T-helper 17 cell (primary cell): ENCODE results near the gene KIAA1549. TPM values are rescaled to one million over a fixed set of nuclear protein-coding genes. Genes with fewer than 3 reads are reported as not detected.

ENCODE experiments used
- ATAC-seq: fragments of 150-1000 bp; cut with Tn5 transposase; 2 replicates; pipeline ENCODE4 v1.10.0; 2021; ENCODE audit warnings: mild to moderate bottlenecking, moderate library complexity
- DNase-seq, 3 donors: peaks; one replicate each; pipeline versions ENCODE4 v3.0.0 to v3.0.0-alpha.2; 2020 to 2021
- H3K9me3 ChIP-seq: one replicate; pipeline ENCODE4 v1.7.0; 2013; ENCODE audit warnings: low read length, mild to moderate bottlenecking; ENCODE audit not compliant: control insufficient read depth, poor library complexity, severe bottlenecking
- H3K27ac Mint-ChIP-seq: one replicate; pipeline ENCODE4 v1.8.0; 2022; ENCODE audit warnings: mild to moderate bottlenecking, moderate library complexity, mixed read lengths
- H3K27me3 Mint-ChIP-seq: one replicate; pipeline ENCODE4 v1.8.0; 2022; ENCODE audit warnings: mixed read lengths
- H3K36me3 Mint-ChIP-seq: one replicate; pipeline ENCODE4 v1.8.0; 2022; ENCODE audit warnings: low read depth, mixed read lengths
- H3K4me1 Mint-ChIP-seq: one replicate; pipeline ENCODE4 v1.8.0; 2022; ENCODE audit warnings: mild to moderate bottlenecking, mixed read lengths
- H3K4me3 Mint-ChIP-seq: one replicate; pipeline ENCODE4 v1.8.0; 2022; ENCODE audit warnings: mild to moderate bottlenecking, moderate library complexity, mixed read lengths
- total RNA-seq, 4 donors: library from RNA in 2 of 4; stranded (reverse) in 2 of 4; gene quantifications; one replicate each; pipeline ENCODE4 v1.2.3 and lab custom pipeline; 2022 to 2026

KIAA1549 gene
- total RNA-seq, 2 donors from 2014 or later = 0.21 TPM; not detected in 1

GRCh38 chr7:138964624-138965436, 16.4 kb downstream of the KIAA1549 start:
- Mint-ChIP-seq H3K4me3 (no peak overlapping the region), H3K36me3 (no peaks in the 10 kb centered on the region), H3K27me3 (peaks cover 26% of the 10 kb centered on the region), H3K4me1 (peaks cover 13% of the 10 kb centered on the region), H3K27ac (peak overlapping the region; percentile 6)
- DNase-seq (no peak), ATAC-seq (no peak)
- no peaks in the 10 kb centered on the region for H3K9me3 ChIP-seq

GRCh38 chr7:138963675-138964074, 17.5 kb downstream of the KIAA1549 start:
- DNase-seq (no peak), ATAC-seq (no peak)
- H3K36me3 Mint-ChIP-seq = no peaks in the 10 kb centered on the region
- H3K4me3 Mint-ChIP-seq = no peak overlapping the region
- H3K27ac Mint-ChIP-seq = no peak overlapping the region
- no peaks in the 10 kb centered on the region for H3K9me3 ChIP-seq
- peaks cover 13% of the 10 kb centered on the region for H3K4me1 Mint-ChIP-seq
- H3K27me3 Mint-ChIP-seq = peaks cover 26% of the 10 kb centered on the region

- peaks cover 33% of the 10 kb centered on the region for H3K27me3 Mint-ChIP-seq
- no peaks in the 10 kb centered on the region for H3K9me3 ChIP-seq
- H3K36me3 Mint-ChIP-seq = no peaks in the 10 kb centered on the region
- DNase-seq = no peak
- H3K27ac Mint-ChIP-seq = no peak overlapping the region
- ATAC-seq = no peak
- H3K4me3 Mint-ChIP-seq = no peak overlapping the region
- peaks cover 13% of the 10 kb centered on the region for H3K4me1 Mint-ChIP-seq
Observed at GRCh38 chr7:138962561-138963270, 18.5 kb downstream of the KIAA1549 start.

GRCh38 chr7:138961159-138961558, 20.0 kb downstream of the KIAA1549 start:
- H3K9me3 ChIP-seq = no peaks in the 10 kb centered on the region
- Mint-ChIP-seq H3K27ac (no peak overlapping the region), H3K4me3 (no peak overlapping the region), H3K27me3 (peaks cover 33% of the 10 kb centered on the region), H3K4me1 (peaks cover 13% of the 10 kb centered on the region), H3K36me3 (no peaks in the 10 kb centered on the region)
- ATAC-seq = no peak
- DNase-seq = no peak

GRCh38 chr7:138958391-138958956, 22.7 kb downstream of the KIAA1549 start:
- H3K27ac Mint-ChIP-seq = no peak overlapping the region
- no peaks in the 10 kb centered on the region for H3K9me3 ChIP-seq
- ATAC-seq = no peak
- H3K4me3 Mint-ChIP-seq = no peak overlapping the region
- H3K27me3 Mint-ChIP-seq = peaks cover 24% of the 10 kb centered on the region
- H3K36me3 Mint-ChIP-seq = peaks cover 3% of the 10 kb centered on the region
- H3K4me1 Mint-ChIP-seq = peaks cover 8% of the 10 kb centered on the region
- DNase-seq = no peak

GRCh38 chr7:138957753-138958390, 23.3 kb downstream of the KIAA1549 start:
- H3K4me1 Mint-ChIP-seq = peaks cover 2% of the 10 kb centered on the region
- H3K27ac Mint-ChIP-seq = no peak overlapping the region
- H3K27me3 Mint-ChIP-seq = peaks cover 18% of the 10 kb centered on the region
- H3K36me3 Mint-ChIP-seq = peaks cover 3% of the 10 kb centered on the region
- no peaks in the 10 kb centered on the region for H3K9me3 ChIP-seq
- no peak for DNase-seq
- H3K4me3 Mint-ChIP-seq = no peak overlapping the region
- ATAC-seq = no peak

GRCh38 chr7:138957217-138957616, 24.0 kb downstream of the KIAA1549 start:
- peaks cover 16% of the 10 kb centered on the region for H3K27me3 Mint-ChIP-seq
- no peak for ATAC-seq
- no peaks in the 10 kb centered on the region for H3K9me3 ChIP-seq

GRCh38 chr7:138954545-138955475, 26.4 kb downstream of the KIAA1549 start:
- Mint-ChIP-seq H3K4me1 (peaks cover 5% of the 10 kb centered on the region), H3K4me3 (no peak overlapping the region), H3K36me3 (peaks cover 7% of the 10 kb centered on the region), H3K27me3 (peaks cover 30% of the 10 kb centered on the region), H3K27ac (no peak overlapping the region)
- H3K9me3 ChIP-seq = no peaks in the 10 kb centered on the region
- no peak for ATAC-seq
- no peak for DNase-seq

More at GRCh38 chr7:138957217-138957616, 24.0 kb downstream of the KIAA1549 start:
- DNase-seq = no peak
- Mint-ChIP-seq H3K4me1 (no peaks in the 10 kb centered on the region), H3K4me3 (no peak overlapping the region), H3K27ac (no peak overlapping the region), H3K36me3 (peaks cover 3% of the 10 kb centered on the region)

- H3K27me3 Mint-ChIP-seq = peaks cover 29% of the 10 kb centered on the region
- no peak overlapping the region for H3K4me3 Mint-ChIP-seq
- H3K9me3 ChIP-seq = no peaks in the 10 kb centered on the region
- peaks cover 5% of the 10 kb centered on the region for H3K4me1 Mint-ChIP-seq
- ATAC-seq (no peak), DNase-seq (no peak)
- peaks cover 7% of the 10 kb centered on the region for H3K36me3 Mint-ChIP-seq
- no peak overlapping the region for H3K27ac Mint-ChIP-seq
Observed at GRCh38 chr7:138952791-138953190, 28.4 kb downstream of the KIAA1549 start.

- Mint-ChIP-seq H3K27ac (no peak overlapping the region), H3K4me3 (no peak overlapping the region), H3K36me3 (peaks cover 7% of the 10 kb centered on the region), H3K27me3 (peaks cover 35% of the 10 kb centered on the region), H3K4me1 (peaks cover 5% of the 10 kb centered on the region)
- H3K9me3 ChIP-seq = no peaks in the 10 kb centered on the region
- ATAC-seq (no peak), DNase-seq (no peak)
Observed at GRCh38 chr7:138951953-138952352, 29.2 kb downstream of the KIAA1549 start.

- Mint-ChIP-seq H3K27me3 (peaks cover 39% of the 10 kb centered on the region), H3K27ac (no peak overlapping the region), H3K36me3 (peaks cover 4% of the 10 kb centered on the region), H3K4me3 (peak overlapping the region; percentile 31), H3K4me1 (peaks cover 5% of the 10 kb centered on the region)
- ATAC-seq = no peak
- DNase-seq = no peak
- H3K9me3 ChIP-seq = no peaks in the 10 kb centered on the region
Observed at GRCh38 chr7:138949421-138950088, 31.6 kb downstream of the KIAA1549 start.

- Mint-ChIP-seq H3K27me3 (peaks cover 42% of the 10 kb centered on the region), H3K4me3 (no peak overlapping the region), H3K4me1 (peaks cover 5% of the 10 kb centered on the region), H3K36me3 (peaks cover 4% of the 10 kb centered on the region), H3K27ac (no peak overlapping the region)
- DNase-seq (no peak), ATAC-seq (no peak)
- H3K9me3 ChIP-seq = no peaks in the 10 kb centered on the region
Observed at GRCh38 chr7:138948403-138948802, 32.8 kb downstream of the KIAA1549 start.
